ENCODE measurements around the gene ASRGL1.

- TF ChIP-seq CTCF (IDR thresholded peaks at IDR 0.05) (peak in 1 of 4 experiments; percentile 22), POLR2A (IDR thresholded peaks at IDR 0.05) (no peak)
Measured at GRCh38 chr11:62337303-62338181, at the start of gene ASRGL1.

Data from gastroesophageal sphincter (tissue), 3 donors.